SW 1271 (cell line): ENCODE data around the gene RALBP1.
"Not testable (repeated sequence)": the region's sequence is repeated elsewhere in the genome, so short reads cannot be mapped to it uniquely, and the experiment has no call there.

Experiments used
- DNase-seq, 2 experiments: peaks; one replicate each; lab custom pipeline; 2025; lab: John Stamatoyannopoulos, UW

The RALBP1 gene

GRCh38 chr18:9474983-9475642 is at the start of gene RALBP1:
Gene RALBP1, plus strand, starts transcription at chr18:9475513. Its CDS starts 37,533 bp downstream, at chr18:9513046.
- DNase-seq, result peak; percentile 87 to 93

GRCh38 chr18:9426753-9427152 is 48.6 kb upstream of the RALBP1 start:
- DNase-seq, result no peak

DNA sequence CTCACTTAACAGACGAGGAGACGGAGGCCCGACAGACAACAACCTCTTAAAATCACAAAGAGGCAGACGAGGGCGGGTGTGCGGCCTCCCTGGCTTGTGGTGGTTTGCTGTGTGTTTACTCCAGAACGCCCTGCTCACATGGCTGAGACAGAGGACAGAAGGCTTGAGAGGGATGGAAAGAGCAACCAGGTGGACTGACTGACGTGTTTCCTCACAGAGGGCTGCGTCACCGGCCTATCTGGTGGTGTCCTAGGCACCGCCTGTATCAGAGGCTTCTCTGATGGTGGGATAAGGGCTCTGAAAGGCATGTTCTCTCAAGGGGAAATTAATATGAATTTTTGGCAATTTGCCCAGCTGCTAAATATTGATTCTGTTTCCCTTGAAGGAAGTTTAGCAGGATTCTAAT is 47.0 kb upstream of the RALBP1 start:
- no peak for DNase-seq

DNA sequence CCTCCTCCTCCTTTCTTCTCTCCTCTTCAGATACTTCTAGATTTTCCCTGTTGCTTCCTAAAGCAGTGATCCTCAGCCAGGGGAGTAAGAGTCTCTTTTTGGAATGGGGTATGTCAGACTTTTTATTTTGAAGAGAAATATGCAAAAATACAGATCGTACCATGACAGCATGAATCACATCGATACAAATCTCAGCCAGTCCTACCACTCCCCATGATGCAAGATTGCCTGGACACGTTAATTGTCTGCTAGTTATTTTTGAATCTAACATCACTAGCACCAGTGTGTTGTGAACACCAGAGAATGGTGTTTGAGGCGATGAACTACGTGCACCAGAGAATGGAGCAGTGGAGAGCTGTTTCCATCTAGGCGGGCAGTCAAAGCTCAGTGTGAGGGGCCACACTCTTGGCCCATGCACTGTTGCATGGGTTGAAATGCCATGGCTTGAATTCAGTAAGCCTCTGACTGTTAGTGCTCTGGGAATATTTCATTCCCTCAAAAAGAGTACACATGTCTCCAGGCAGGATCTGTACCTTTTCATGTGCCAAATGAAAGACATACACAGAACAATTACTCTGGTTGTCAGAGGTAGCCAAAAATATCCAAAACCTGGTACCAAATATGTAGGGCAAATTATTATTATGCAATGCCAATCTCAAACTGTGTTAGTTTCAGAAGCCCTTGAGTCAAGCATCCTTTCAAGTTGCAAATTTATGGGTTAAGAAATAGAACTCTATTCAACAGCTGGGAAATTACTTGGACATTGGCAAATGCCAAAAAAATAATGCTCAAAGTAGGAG is 46.3 kb upstream of the RALBP1 start:
- no peak for DNase-seq

DNA sequence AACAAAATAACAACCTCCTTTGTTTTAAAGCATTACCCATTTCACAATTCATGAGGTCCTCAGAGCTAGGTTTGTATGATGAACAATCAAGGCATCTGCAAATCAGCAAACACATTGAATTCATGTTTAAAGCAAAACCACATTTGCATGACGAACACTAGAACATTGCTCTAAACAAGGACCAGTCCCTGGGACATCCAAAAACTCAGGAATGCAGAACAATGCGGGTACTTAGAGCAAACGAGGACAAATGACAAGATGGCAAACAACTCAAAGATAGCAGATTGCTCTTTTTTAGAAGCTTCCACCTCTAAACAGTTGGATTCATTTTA is 45.7 kb upstream of the RALBP1 start:
- no peak for DNase-seq

GRCh38 chr18:9430315-9430714 is 45.0 kb upstream of the RALBP1 start:
- DNase-seq, result not testable (repeated sequence)

DNA sequence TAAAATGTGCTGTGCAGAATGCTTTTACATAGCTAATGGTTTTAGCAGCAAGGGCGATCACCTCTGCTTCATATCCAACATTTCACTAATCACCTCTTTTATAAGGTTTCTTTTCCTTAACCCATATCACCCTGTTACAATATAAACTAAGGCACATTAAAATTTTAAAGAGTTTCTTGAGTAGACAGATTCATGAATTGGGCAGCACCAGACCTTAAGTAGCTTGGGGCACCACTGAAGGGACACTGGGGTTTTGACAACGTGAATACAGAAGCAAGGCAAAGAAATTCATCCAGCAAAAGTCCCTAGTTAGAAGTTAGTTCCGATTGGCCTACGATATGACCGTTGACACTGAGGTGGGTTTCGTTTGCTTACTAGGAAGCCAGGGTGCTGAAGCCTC is 44.0 kb upstream of the RALBP1 start:
- DNase-seq, result no peak

GRCh38 chr18:9433122-9433521 is 42.2 kb upstream of the RALBP1 start:
- not testable (repeated sequence) for DNase-seq

GRCh38 chr18:9433671-9434121 is 41.6 kb upstream of the RALBP1 start:
- DNase-seq, result no peak

DNA sequence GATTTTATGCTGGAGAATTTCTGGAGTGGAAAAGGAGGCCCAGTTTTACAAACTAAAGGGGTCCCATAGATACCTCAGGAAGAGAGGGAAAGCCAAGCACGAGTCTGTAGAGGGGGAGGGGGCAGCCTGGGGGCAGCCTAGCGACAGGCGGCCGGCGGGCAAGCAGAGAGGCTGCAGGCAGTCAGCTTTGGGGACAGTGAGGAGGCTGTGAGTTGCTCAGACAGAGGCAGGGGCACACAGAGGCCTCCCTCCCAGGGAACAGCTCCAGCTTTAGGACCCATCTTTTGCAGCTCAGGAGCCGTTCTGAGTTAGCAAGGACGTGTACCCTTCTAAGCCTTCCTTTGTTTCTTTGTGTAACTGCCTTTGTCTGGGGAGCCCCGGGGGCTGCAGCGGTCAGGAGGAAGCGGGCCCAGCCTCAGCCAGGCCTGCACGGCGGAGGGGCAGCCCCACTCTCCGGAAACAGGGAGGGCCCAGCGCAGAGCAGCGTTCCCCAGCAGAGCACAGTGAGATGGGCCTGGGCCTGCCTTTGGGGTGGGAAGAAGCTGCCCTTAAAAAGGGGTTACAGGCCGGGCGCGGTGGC is 41.1 kb upstream of the RALBP1 start:
- no peak for DNase-seq

DNA sequence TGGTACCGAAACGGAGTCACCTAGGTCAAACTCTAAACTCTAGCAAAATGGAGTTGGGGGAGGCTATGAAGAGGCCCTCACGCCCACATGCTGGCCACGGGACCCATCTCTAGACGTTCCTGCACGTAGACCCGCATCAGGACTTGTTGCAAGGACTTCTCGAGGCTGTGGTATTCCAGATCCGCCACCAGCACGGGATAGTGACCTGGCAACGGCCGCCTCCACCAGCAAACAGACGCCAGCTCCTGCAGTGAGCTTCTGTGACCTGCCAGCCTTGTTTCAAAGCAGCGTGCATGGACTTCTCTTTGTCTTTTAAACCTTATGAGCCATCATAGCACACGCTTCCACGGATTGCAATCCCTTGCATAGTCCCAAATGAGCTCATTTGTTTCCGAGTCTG is 40.3 kb upstream of the RALBP1 start:
- DNase-seq, result no peak

- DNase-seq, result no peak
Measured at GRCh38 chr18:9436206-9436929, 38.9 kb upstream of the RALBP1 start.

DNA sequence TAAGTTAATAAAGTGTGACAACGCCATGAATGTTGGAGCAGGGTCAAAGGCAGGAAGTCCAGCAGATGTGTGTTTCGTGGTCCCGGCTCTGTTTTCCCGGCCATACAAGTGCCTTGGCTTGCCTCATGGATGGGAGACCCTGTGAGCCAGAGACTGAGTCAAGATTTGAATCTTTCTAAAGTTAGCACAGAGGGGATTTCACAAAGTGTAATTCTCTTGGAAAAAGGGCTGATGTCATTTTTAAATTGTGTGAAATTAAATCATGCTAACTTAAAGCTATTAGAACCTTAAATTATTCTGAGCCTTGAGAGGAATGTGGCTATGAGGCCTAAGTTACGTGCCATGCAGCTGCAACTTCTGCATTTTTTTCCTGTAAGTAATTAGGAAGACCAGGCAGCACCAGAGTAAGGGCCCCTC is 38.3 kb upstream of the RALBP1 start:
- no peak for DNase-seq

- DNase-seq, result no peak
Measured at GRCh38 chr18:9437672-9438071, 37.6 kb upstream of the RALBP1 start.

GRCh38 chr18:9441061-9441460 is 34.3 kb upstream of the RALBP1 start:
- DNase-seq, result no peak

DNA sequence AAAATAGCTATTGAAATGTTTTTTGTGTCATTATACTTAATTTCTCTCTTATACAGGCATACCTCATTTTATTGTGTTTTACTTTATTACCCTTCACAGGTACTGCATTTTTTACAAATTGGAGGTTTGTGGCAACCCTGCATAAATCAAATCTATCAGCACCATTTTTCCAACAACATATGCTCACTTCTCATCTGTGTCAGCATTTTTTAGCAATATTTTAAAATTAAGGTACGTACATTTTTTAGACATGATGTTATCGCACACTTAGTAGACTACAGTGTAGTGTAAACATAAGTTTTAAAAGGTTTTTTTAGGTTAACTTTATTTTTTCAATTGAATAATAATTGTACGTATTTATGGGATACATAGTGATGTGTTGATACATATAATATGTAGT is 30.8 kb upstream of the RALBP1 start:
- no peak for DNase-seq

DNA sequence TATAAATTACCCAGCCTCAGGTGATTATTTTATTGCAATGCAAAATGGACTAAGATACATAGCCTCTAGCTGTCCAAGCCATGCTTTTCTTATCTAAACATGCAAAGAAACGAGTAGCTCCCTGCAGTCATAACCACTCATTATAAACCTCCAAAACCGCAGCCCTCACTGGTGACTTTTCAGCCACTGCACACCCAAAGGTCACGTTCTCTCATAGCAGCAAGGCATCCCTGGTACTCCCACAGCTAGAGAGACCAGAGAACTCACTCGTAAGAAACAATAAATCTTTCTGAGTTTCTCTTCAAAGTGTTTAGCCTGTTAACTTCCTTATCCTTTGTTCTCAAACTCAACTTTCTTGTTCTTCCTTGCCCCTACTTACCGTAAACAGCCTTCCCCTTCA is 28.5 kb upstream of the RALBP1 start:
- no peak for DNase-seq

GRCh38 chr18:9447334-9447733 is 28.0 kb upstream of the RALBP1 start:
- no peak for DNase-seq

DNA sequence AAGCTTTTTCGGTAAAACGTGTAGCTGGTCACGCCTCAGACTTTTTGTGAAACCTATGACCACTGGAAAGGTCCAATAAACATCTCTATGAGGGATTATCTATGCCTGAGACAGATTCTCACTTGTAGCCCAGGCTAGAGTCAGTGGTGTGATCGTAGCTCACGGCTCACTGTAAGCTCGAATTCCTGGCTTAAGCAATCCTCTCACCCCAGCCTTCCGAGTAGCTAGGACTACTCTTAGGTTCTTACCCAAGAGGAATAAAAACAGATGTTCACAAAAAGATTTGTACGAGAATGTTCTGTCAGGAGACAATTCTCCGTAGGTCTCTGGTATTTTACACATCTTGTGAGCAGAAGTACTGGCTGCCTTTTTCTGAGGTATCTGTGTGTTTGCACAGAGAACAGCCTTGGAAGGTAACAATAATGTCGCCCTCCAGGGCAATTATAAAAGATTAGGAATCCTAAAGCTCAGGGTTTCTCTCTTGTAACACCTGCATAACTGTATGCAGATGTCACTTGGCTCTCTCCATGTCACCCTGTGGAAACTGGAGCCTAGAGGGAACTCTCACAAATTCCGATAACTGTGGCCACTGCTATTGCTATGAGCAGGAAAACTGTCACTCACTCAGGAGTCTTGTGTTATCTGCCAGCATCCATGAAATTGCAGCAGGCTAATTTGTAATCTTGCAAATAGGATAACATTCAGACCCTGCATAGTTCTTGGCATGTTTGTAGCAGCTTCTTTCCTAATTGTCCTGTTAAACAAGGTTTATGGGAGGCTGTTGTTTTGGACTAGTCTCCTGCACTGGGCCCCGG is 25.5 kb upstream of the RALBP1 start:
- no peak for DNase-seq

DNA sequence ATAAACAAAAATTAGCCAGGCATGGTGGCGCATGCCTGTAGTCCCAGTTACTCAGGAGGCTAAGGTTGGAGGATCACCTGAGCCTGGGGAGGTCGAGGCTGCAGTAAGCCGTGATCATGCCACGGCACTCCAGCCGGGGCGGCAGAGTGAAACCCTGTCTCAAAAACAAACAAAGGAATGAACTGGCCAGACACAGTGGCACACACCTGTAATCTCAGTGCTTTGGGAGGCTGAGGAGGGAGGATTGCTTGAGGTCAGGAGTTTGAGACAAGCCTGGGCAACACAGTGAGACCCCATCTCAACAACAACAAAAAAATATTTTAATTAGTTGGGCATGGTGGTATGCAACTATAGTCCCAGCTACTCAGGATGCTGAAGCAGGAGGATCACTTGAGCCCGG is 24.4 kb upstream of the RALBP1 start:
- DNase-seq, result not testable (repeated sequence)

GRCh38 chr18:9453283-9453682 is 22.0 kb upstream of the RALBP1 start:
- DNase-seq, result no peak
